A549 treated with RU486 at 1 μM for 4 hours (cell line): ENCODE results near the gene NLRP13. TPM values are rescaled to one million over a fixed set of nuclear protein-coding genes. Genes with fewer than 3 reads are reported as not detected.

ENCODE experiments used
- total RNA-seq: library from RNA; stranded (reverse); fragments of 200-300 nt; extraction: Qiagen RNA extraction; gene quantifications from 5 replicates; pipeline ENCODE4 v1.2.3, GENCODE V29; 2022; ENCODE audit warnings: low read depth

NLRP13 gene
- total RNA-seq = not detected in 5 replicates

GRCh38 chr19:55931936-55932386 lies at the start of gene NLRP13:
Gene NLRP13, minus strand, starts transcription at chr19:55932336. Its CDS starts 25 bp downstream, at chr19:55932311.

GRCh38 chr19:55947532-55947931 lies 15.4 kb upstream of the NLRP13 start, which contains the start of gene NLRP8:
Gene NLRP8, plus strand, starts transcription at chr19:55947832.

Other genes starting within 250 kb of the NLRP13 start
- gene NLRP9, start 193.9 kb downstream of the NLRP13 start, total RNA-seq = not detected in 5 replicates
- 0.22 to 0.86 TPM (median 0.56 TPM) in 5 replicates for gene RFPL4A, start 173.2 kb downstream of the NLRP13 start, total RNA-seq
- not detected in 5 replicates for gene RFPL4AL1, start 163.2 kb downstream of the NLRP13 start, total RNA-seq
- 0.06 TPM in 1 of 5 replicates, not detected in the others for gene NLRP11, start 100.3 kb downstream of the NLRP13 start, total RNA-seq
- gene NLRP4, start 95.8 kb downstream of the NLRP13 start, total RNA-seq = not detected in 5 replicates
- not detected in 5 replicates for gene NLRP8, start 15.5 kb upstream of the NLRP13 start, total RNA-seq
- gene NLRP5, start 54.4 kb upstream of the NLRP13 start, total RNA-seq = not detected in 5 replicates
- 26.1 to 51.6 TPM (median 50.0 TPM) in 5 replicates for gene ZNF787, start 189.0 kb upstream of the NLRP13 start, total RNA-seq
- 18.1 to 32.0 TPM (median 29.4 TPM) in 5 replicates for gene ZNF444, start 209.0 kb upstream of the NLRP13 start, total RNA-seq
- gene GALP, start 243.7 kb upstream of the NLRP13 start, total RNA-seq = not detected in 5 replicates